ENCODE measurements around the gene LPAR3.
"Not testable (repeated sequence)": the region's sequence is repeated elsewhere in the genome, so short reads cannot be mapped to it uniquely, and the experiment has no call there.

LPAR3 gene

GRCh38 chr1:84907095-84907827 is 14.3 kb upstream of the LPAR3 start:
- Histone ChIP-seq H3K27ac (ENCODE audit: insufficient read depth, low read length, poor library complexity, severe bottlenecking) (no peak overlapping the region), H3K4me3 (ENCODE audit: insufficient read depth, low read depth, low read length, poor library complexity, severe bottlenecking) (no peak overlapping the region), H3K4me1 (ENCODE audit: control insufficient read depth, insufficient read depth, low read length, poor library complexity, severe bottlenecking) (no peaks in the 10 kb centered on the region), H3K27me3 (replicated peaks; ENCODE audit: control insufficient read depth, insufficient read depth, low read length, poor library complexity, severe bottlenecking) (no peaks in the 10 kb centered on the region), H3K9me3 (ENCODE audit: control insufficient read depth, low read length) (no peaks in the 10 kb centered on the region), H3K36me3 (ENCODE audit: control insufficient read depth, insufficient read depth, low read length) (no peaks in the 10 kb centered on the region)
- no peak for DNase-seq

- not testable (repeated sequence) for H3K4me1 ChIP-seq (ENCODE audit: control insufficient read depth, insufficient read depth, low read length, poor library complexity, severe bottlenecking); H3K36me3 ChIP-seq (ENCODE audit: control insufficient read depth, insufficient read depth, low read length); H3K4me3 ChIP-seq (ENCODE audit: insufficient read depth, low read depth, low read length, poor library complexity, severe bottlenecking); DNase-seq; H3K27me3 ChIP-seq (replicated peaks; ENCODE audit: control insufficient read depth, insufficient read depth, low read length, poor library complexity, severe bottlenecking); H3K27ac ChIP-seq (ENCODE audit: insufficient read depth, low read length, poor library complexity, severe bottlenecking); H3K9me3 ChIP-seq (ENCODE audit: control insufficient read depth, low read length)
Observed at GRCh38 chr1:84902727-84903126, 9.7 kb upstream of the LPAR3 start.

GRCh38 chr1:84899969-84900368 is 7.0 kb upstream of the LPAR3 start:
- H3K27ac ChIP-seq (ENCODE audit: insufficient read depth, low read length, poor library complexity, severe bottlenecking): no peak overlapping the region
- H3K9me3 ChIP-seq (ENCODE audit: control insufficient read depth, low read length): no peaks in the 10 kb centered on the region

GRCh38 chr1:84896279-84896678 is 3.3 kb upstream of the LPAR3 start:
- H3K4me1 ChIP-seq (ENCODE audit: control insufficient read depth, insufficient read depth, low read length, poor library complexity, severe bottlenecking): peaks cover 4% of the 10 kb centered on the region
- H3K27me3 ChIP-seq (replicated peaks; ENCODE audit: control insufficient read depth, insufficient read depth, low read length, poor library complexity, severe bottlenecking): peaks cover 3% of the 10 kb centered on the region
- H3K36me3 ChIP-seq (ENCODE audit: control insufficient read depth, insufficient read depth, low read length): no peaks in the 10 kb centered on the region
- H3K4me3 ChIP-seq (ENCODE audit: insufficient read depth, low read depth, low read length, poor library complexity, severe bottlenecking): no peak overlapping the region
- H3K9me3 ChIP-seq (ENCODE audit: control insufficient read depth, low read length): no peaks in the 10 kb centered on the region
- DNase-seq: no peak
- no peak overlapping the region for H3K27ac ChIP-seq (ENCODE audit: insufficient read depth, low read length, poor library complexity, severe bottlenecking)

More at GRCh38 chr1:84899969-84900368, 7.0 kb upstream of the LPAR3 start:
- H3K36me3 ChIP-seq (ENCODE audit: control insufficient read depth, insufficient read depth, low read length): no peaks in the 10 kb centered on the region
- H3K4me3 ChIP-seq (ENCODE audit: insufficient read depth, low read depth, low read length, poor library complexity, severe bottlenecking): no peak overlapping the region
- H3K4me1 ChIP-seq (ENCODE audit: control insufficient read depth, insufficient read depth, low read length, poor library complexity, severe bottlenecking): no peaks in the 10 kb centered on the region
- DNase-seq: no peak
- H3K27me3 ChIP-seq (replicated peaks; ENCODE audit: control insufficient read depth, insufficient read depth, low read length, poor library complexity, severe bottlenecking): no peaks in the 10 kb centered on the region

- H3K27ac ChIP-seq (ENCODE audit: insufficient read depth, low read length, poor library complexity, severe bottlenecking): no peak overlapping the region
- no peaks in the 10 kb centered on the region for H3K9me3 ChIP-seq (ENCODE audit: control insufficient read depth, low read length)
- peaks cover 3% of the 10 kb centered on the region for H3K27me3 ChIP-seq (replicated peaks; ENCODE audit: control insufficient read depth, insufficient read depth, low read length, poor library complexity, severe bottlenecking)
- peaks cover 9% of the 10 kb centered on the region for H3K4me1 ChIP-seq (ENCODE audit: control insufficient read depth, insufficient read depth, low read length, poor library complexity, severe bottlenecking)
- H3K4me3 ChIP-seq (ENCODE audit: insufficient read depth, low read depth, low read length, poor library complexity, severe bottlenecking): no peak overlapping the region
- no peak for DNase-seq
- no peaks in the 10 kb centered on the region for H3K36me3 ChIP-seq (ENCODE audit: control insufficient read depth, insufficient read depth, low read length)
Observed at GRCh38 chr1:84890566-84890965, 2.4 kb downstream of the LPAR3 start.

- DNase-seq: no peak
- H3K27ac ChIP-seq (ENCODE audit: insufficient read depth, low read length, poor library complexity, severe bottlenecking): no peak overlapping the region
- no peaks in the 10 kb centered on the region for H3K36me3 ChIP-seq (ENCODE audit: control insufficient read depth, insufficient read depth, low read length)
- no peaks in the 10 kb centered on the region for H3K9me3 ChIP-seq (ENCODE audit: control insufficient read depth, low read length)
- no peak overlapping the region for H3K4me3 ChIP-seq (ENCODE audit: insufficient read depth, low read depth, low read length, poor library complexity, severe bottlenecking)
- peaks cover 3% of the 10 kb centered on the region for H3K27me3 ChIP-seq (replicated peaks; ENCODE audit: control insufficient read depth, insufficient read depth, low read length, poor library complexity, severe bottlenecking)
- H3K4me1 ChIP-seq (ENCODE audit: control insufficient read depth, insufficient read depth, low read length, poor library complexity, severe bottlenecking): peaks cover 9% of the 10 kb centered on the region
Observed at GRCh38 chr1:84889437-84889836, 3.6 kb downstream of the LPAR3 start.

GRCh38 chr1:84888753-84889152 is 4.3 kb downstream of the LPAR3 start:
- peaks cover 9% of the 10 kb centered on the region for H3K4me1 ChIP-seq (ENCODE audit: control insufficient read depth, insufficient read depth, low read length, poor library complexity, severe bottlenecking)
- DNase-seq: no peak

GRCh38 chr1:84887261-84887934 is 5.6 kb downstream of the LPAR3 start:
- DNase-seq: no peak
- no peaks in the 10 kb centered on the region for H3K36me3 ChIP-seq (ENCODE audit: control insufficient read depth, insufficient read depth, low read length)
- H3K4me3 ChIP-seq (ENCODE audit: insufficient read depth, low read depth, low read length, poor library complexity, severe bottlenecking): no peak overlapping the region
- H3K9me3 ChIP-seq (ENCODE audit: control insufficient read depth, low read length): no peaks in the 10 kb centered on the region
- no peak overlapping the region for H3K27ac ChIP-seq (ENCODE audit: insufficient read depth, low read length, poor library complexity, severe bottlenecking)
- peaks cover 6% of the 10 kb centered on the region for H3K4me1 ChIP-seq (ENCODE audit: control insufficient read depth, insufficient read depth, low read length, poor library complexity, severe bottlenecking)
- no peaks in the 10 kb centered on the region for H3K27me3 ChIP-seq (replicated peaks; ENCODE audit: control insufficient read depth, insufficient read depth, low read length, poor library complexity, severe bottlenecking)

More at GRCh38 chr1:84888753-84889152, 4.3 kb downstream of the LPAR3 start:
- Histone ChIP-seq H3K27me3 (replicated peaks; ENCODE audit: control insufficient read depth, insufficient read depth, low read length, poor library complexity, severe bottlenecking) (peaks cover 3% of the 10 kb centered on the region), H3K9me3 (ENCODE audit: control insufficient read depth, low read length) (no peaks in the 10 kb centered on the region), H3K36me3 (ENCODE audit: control insufficient read depth, insufficient read depth, low read length) (no peaks in the 10 kb centered on the region), H3K4me3 (ENCODE audit: insufficient read depth, low read depth, low read length, poor library complexity, severe bottlenecking) (no peak overlapping the region), H3K27ac (ENCODE audit: insufficient read depth, low read length, poor library complexity, severe bottlenecking) (no peak overlapping the region)

GRCh38 chr1:84885469-84885868 is 7.5 kb downstream of the LPAR3 start:
- no peak overlapping the region for H3K27ac ChIP-seq (ENCODE audit: insufficient read depth, low read length, poor library complexity, severe bottlenecking)
- H3K4me3 ChIP-seq (ENCODE audit: insufficient read depth, low read depth, low read length, poor library complexity, severe bottlenecking): no peak overlapping the region
- no peaks in the 10 kb centered on the region for H3K9me3 ChIP-seq (ENCODE audit: control insufficient read depth, low read length)
- H3K27me3 ChIP-seq (replicated peaks; ENCODE audit: control insufficient read depth, insufficient read depth, low read length, poor library complexity, severe bottlenecking): no peaks in the 10 kb centered on the region
- peaks cover 5% of the 10 kb centered on the region for H3K4me1 ChIP-seq (ENCODE audit: control insufficient read depth, insufficient read depth, low read length, poor library complexity, severe bottlenecking)
- no peak for DNase-seq
- no peaks in the 10 kb centered on the region for H3K36me3 ChIP-seq (ENCODE audit: control insufficient read depth, insufficient read depth, low read length)

- no peak overlapping the region for H3K27ac ChIP-seq (ENCODE audit: insufficient read depth, low read length, poor library complexity, severe bottlenecking)
- peaks cover 5% of the 10 kb centered on the region for H3K4me1 ChIP-seq (ENCODE audit: control insufficient read depth, insufficient read depth, low read length, poor library complexity, severe bottlenecking)
- no peaks in the 10 kb centered on the region for H3K27me3 ChIP-seq (replicated peaks; ENCODE audit: control insufficient read depth, insufficient read depth, low read length, poor library complexity, severe bottlenecking)
- H3K36me3 ChIP-seq (ENCODE audit: control insufficient read depth, insufficient read depth, low read length): no peaks in the 10 kb centered on the region
- DNase-seq: no peak
- H3K9me3 ChIP-seq (ENCODE audit: control insufficient read depth, low read length): no peaks in the 10 kb centered on the region
- no peak overlapping the region for H3K4me3 ChIP-seq (ENCODE audit: insufficient read depth, low read depth, low read length, poor library complexity, severe bottlenecking)
Observed at GRCh38 chr1:84884671-84885389, 8.2 kb downstream of the LPAR3 start.
